CD4-positive, alpha-beta T cell treated with Interleukin-17A for 4 hours (primary cell): Measurements from ENCODE around the gene IARS2.
"Not testable (repeated sequence)": the region's sequence is repeated elsewhere in the genome, so short reads cannot be mapped to it uniquely, and the experiment has no call there.

Experiments
- DNase-seq: peaks from one replicate; pipeline ENCODE4 v3.0.0-alpha.2; 2020; ENCODE audit warnings: mixed read lengths

Gene IARS2

DNA sequence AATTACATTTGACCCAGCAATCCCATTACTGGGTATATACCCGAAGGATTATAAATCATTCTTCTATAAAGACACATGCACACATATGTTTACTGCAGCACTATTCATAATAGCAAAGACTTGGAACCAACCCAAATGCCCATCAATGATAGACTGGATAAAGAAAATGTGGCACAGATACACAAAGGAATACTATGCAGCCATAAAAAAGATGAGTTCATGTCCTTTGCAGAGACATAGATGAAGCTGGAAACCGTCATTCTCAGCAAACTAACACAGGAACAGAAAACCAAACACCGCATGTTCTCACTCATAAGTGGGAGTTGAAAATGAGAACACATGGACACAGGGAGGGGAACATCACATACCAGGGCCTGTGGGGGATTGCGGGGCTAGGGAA, 76.0 kb downstream of the IARS2 start:
- DNase-seq: not testable (repeated sequence)

- DNase-seq: no peak
These were observed 77.0 kb downstream of the IARS2 start for GRCh38 chr1:220170836-220171526.

DNA sequence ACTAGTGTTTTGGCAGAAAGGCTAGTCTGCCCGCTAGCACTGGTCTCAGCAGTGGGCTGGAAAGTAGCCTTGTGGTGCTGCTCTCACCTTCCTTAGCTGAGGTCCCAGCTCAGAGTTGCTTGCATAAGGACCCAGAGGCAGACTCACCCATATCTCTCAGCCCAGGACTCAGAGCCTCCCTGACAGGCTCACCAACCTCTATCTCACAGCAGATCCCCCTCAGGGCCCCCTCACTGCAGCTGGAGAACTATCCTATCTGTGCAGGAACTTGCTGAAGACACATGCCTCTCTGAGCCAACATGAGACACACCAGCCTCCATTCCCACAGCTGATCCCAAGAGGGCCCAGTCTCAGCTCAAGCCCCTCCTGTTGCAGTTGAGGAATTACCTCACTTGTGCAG, 82.6 kb downstream of the IARS2 start:
- DNase-seq: no peak

DNA sequence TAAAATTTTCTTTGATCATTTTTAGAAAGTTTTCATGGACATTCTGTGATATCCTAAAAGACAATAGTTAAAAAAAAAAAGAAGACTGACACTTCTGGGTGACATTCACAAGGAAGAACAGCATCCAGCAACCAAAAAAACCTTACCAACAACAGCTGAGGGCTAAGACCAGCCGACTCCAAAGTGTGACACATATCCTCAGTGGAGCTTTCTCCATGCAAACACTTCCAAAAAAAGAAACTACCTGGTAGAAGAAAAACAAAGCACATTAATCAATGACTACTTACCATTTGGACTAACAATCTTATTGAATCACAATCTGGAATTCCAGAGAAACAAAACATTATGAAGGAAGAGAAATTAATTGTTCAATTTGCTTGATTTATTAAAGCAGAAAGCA, 88.2 kb downstream of the IARS2 start:
- no peak for DNase-seq

DNA sequence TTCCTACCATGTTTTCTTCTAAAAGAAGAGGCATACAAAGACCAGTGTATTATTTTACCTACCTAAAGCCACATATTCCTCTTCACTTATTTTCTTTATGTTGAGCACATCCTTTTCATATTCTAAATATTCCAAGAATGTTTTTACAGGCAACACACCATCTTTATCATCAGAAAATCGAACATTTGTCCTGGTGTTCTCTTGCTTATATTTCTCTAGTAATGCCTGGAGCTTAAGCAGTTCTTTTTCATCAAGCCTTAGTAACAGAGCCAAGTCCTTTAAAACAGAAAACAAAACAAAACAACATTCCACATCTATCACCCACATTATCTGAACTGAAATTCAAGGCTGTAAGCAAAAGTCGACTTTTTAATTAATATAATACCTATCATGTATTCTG, 88.7 kb downstream of the IARS2 start:
- DNase-seq: no peak

GRCh38 chr1:220184506-220184905, 90.6 kb downstream of the IARS2 start:
- no peak for DNase-seq

DNA sequence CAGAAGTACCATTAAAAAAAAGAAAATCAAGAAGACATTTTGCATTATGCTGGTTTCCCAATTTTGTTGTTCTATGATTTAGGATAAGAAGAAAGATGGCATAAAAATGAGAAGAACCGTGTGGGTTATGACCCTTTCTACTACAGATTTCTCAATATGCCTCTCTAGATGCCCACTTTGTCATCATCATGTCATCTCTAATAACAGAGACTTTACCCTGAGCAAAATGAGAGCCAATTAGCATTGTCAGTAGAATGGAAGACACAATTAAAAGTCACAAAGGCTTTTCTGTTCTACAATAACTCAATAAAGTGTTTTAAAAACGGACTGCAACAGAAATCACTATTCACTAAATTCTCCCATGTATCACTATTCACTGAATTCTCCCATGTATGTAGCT, 92.8 kb downstream of the IARS2 start:
- DNase-seq: no peak

- no peak for DNase-seq
These were observed 94.6 kb downstream of the IARS2 start for GRCh38 chr1:220188538-220188937.

DNA sequence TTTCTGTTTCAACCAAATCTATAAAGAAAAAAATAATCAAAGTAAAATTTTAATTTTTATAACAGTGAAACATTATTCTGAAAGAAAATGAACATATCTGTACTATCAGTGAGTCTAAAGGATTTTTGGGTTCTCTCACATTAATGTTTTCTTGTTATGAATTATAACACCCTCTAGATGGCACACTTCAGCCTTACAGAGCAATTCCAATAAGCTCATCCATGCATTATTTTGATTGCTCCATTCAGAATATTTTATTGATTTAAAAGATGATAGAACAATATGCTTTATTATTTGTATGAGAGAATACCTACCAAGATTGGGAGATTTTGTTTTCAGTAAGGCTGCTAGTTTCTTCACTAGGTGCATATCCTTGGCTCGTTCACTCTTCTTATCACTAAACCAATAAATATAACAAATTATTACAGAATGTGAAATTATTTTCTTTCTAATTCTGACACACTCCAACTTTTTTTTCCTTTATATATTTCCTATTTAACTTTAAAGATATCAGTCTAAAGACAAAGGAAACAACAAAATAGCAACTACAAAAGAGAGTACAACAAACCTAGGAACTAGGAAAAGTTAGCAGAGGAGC, 95.9 kb downstream of the IARS2 start:
- no peak for DNase-seq

DNA sequence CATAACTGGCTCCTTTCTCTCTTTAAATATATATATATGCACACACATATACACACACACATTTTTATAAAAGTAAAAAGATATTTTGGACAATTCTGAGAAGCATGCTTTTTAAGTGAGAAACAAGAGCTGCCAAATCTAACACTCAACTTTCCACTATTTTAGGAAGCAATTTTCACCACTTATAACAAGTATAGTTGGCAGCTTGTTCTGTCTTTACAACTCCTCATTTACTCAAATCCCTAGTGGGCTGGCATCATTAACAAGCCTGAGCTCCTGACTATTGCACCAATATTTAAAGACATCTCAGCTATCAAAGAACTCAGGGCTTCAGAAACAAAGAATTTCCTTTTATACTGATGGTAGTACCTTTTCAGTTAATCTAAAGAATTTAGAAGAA, 101.8 kb downstream of the IARS2 start:
- no peak for DNase-seq
